ENCODE data around the gene AHCYL1. TPM values are rescaled to one million over a fixed set of nuclear protein-coding genes. Genes with fewer than 3 reads are reported as not detected.

Gene AHCYL1
- total RNA-seq, 1 experiment from 2014 or later, result 92.0 TPM

GRCh38 chr1:110047463-110047862, 62.9 kb downstream of the AHCYL1 start:
- TF ChIP-seq CEBPB (IDR thresholded peaks at IDR 0.05; ENCODE audit: low read depth) (no peak), CTCF (IDR thresholded peaks at IDR 0.05 in 2 of 3, conservative IDR thresholded peaks at IDR 0.05 in 1 of 3; ENCODE audit: borderline replicate concordance in 1 of 3, insufficient read depth in 1 of 3, low read depth in 2 of 3, low read length in 2 of 3) (peak in 2 of 3 experiments; percentile 7 to 22; a peak in 2 of 6 replicates), RAD21 (IDR thresholded peaks at IDR 0.05; ENCODE audit: low read depth) (peak; percentile 17; the same call in 1 of the 2 replicates)
- DNase-seq (ENCODE audit: low read depth, low spot score), result no peak
- no peaks in the 10 kb centered on the region for H3K9me2 ChIP-seq (ENCODE audit: insufficient read depth)
- no peaks in the 10 kb centered on the region for H4K20me1 ChIP-seq (ENCODE audit: insufficient read depth)
- no peak overlapping the region for H3K27ac ChIP-seq (ENCODE audit: low read depth, low read length)
- peaks cover 44 to 55% of the 10 kb centered on the region in 2 experiments; a peak in 3 of 4 replicates for H3K36me3 ChIP-seq (ENCODE audit: control insufficient read depth in 1 of 2, insufficient read depth in 2 of 2, low read length in 2 of 2)
- no peak overlapping the region for H3K9ac ChIP-seq (ENCODE audit: low read length)
- POLR2A ChIA-PET, result no interaction called here
- RAD21 ChIA-PET (ENCODE audit: low non-redundant PET in 1 of 2, low total read pairs in 2 of 2, uncharacterized antibody in 2 of 2, unreplicated experiment in 2 of 2), result no interaction called here
- no peaks in the 10 kb centered on the region for H3K79me2 ChIP-seq (ENCODE audit: insufficient read depth, low read length)
- CTCF ChIA-PET, result no interaction called here
- H3K4me1 ChIP-seq (ENCODE audit: control insufficient read depth in 1 of 2, insufficient read depth in 2 of 2, low read length in 2 of 2), result no peaks in the 10 kb centered on the region
- H3K4me3 ChIP-seq (replicated peaks in 1 of 2; ENCODE audit: low read depth in 1 of 2, low read length in 2 of 2), result no peak overlapping the region
- BruUV-seq (replicated peaks), result no TSS peak
- ATAC-seq, result peak; percentile 87
- H2AFZ ChIP-seq (ENCODE audit: low read depth, low read length, poor library complexity, severe bottlenecking), result no peak overlapping the region
- no peaks in the 10 kb centered on the region for H3K9me3 ChIP-seq (ENCODE audit: control insufficient read depth in 1 of 2, insufficient read depth in 1 of 2, low read depth in 1 of 2, low read length in 2 of 2)
- no peaks in the 10 kb centered on the region for H3K27me3 ChIP-seq (ENCODE audit: insufficient read depth, low read length)
- intact Hi-C loops (cut with micrococcal nuclease), result no loop called here
- no peak overlapping the region for H3K4me2 ChIP-seq (ENCODE audit: low read length)

GRCh38 chr1:110048240-110048639, 63.7 kb downstream of the AHCYL1 start:
- Histone ChIP-seq H3K4me1 (ENCODE audit: control insufficient read depth in 1 of 2, insufficient read depth in 2 of 2, low read length in 2 of 2) (no peaks in the 10 kb centered on the region), H3K27ac (ENCODE audit: low read depth, low read length) (no peak overlapping the region), H2AFZ (ENCODE audit: low read depth, low read length, poor library complexity, severe bottlenecking) (no peak overlapping the region), H3K4me2 (ENCODE audit: low read length) (no peak overlapping the region), H3K79me2 (ENCODE audit: insufficient read depth, low read length) (no peaks in the 10 kb centered on the region), H3K27me3 (ENCODE audit: insufficient read depth, low read length) (no peaks in the 10 kb centered on the region), H3K4me3 (replicated peaks in 1 of 2; ENCODE audit: low read depth in 1 of 2, low read length in 2 of 2) (no peak overlapping the region), H3K9me3 (ENCODE audit: control insufficient read depth in 1 of 2, insufficient read depth in 1 of 2, low read depth in 1 of 2, low read length in 2 of 2) (no peaks in the 10 kb centered on the region), H3K9me2 (ENCODE audit: insufficient read depth) (no peaks in the 10 kb centered on the region), H3K36me3 (ENCODE audit: control insufficient read depth in 1 of 2, insufficient read depth in 2 of 2, low read length in 2 of 2) (peaks cover 43 to 59% of the 10 kb centered on the region in 2 experiments; a peak in 3 of 4 replicates), H3K9ac (ENCODE audit: low read length) (no peak overlapping the region), H4K20me1 (ENCODE audit: insufficient read depth) (no peaks in the 10 kb centered on the region)
- DNase-seq (ENCODE audit: low read depth, low spot score) (no peak), ATAC-seq (no peak)
- CTCF ChIA-PET, result no interaction called here
- no peak for TF ChIP-seq ATF3 (IDR thresholded peaks at IDR 0.05)
- TF ChIP-seq MAX (IDR thresholded peaks at IDR 0.05), result no peak
- TF ChIP-seq EGR1 (IDR thresholded peaks at IDR 0.05; ENCODE audit: low read depth), result no peak
- no peak for TF ChIP-seq ELF1 (IDR thresholded peaks at IDR 0.05; ENCODE audit: borderline replicate concordance, low read depth)
- no peak for TF ChIP-seq JUND (IDR thresholded peaks at IDR 0.05)
- no peak for TF ChIP-seq TCF7L2 (IDR thresholded peaks at IDR 0.05; ENCODE audit: borderline replicate concordance, extremely low read depth, insufficient read depth, insufficient read length)
- TF ChIP-seq POLR2AphosphoS5 (IDR thresholded peaks at IDR 0.05; ENCODE audit: low read depth, low read length), result no peak
- TF ChIP-seq REST (IDR thresholded peaks at IDR 0.05; ENCODE audit: low read depth), result no peak
- TF ChIP-seq ZNF274 (IDR thresholded peaks at IDR 0.05; ENCODE audit: low read depth, low read length), result no peak
- TF ChIP-seq CEBPB (IDR thresholded peaks at IDR 0.05; ENCODE audit: low read depth), result no peak
- no TSS peak for BruUV-seq (replicated peaks)
- POLR2A ChIA-PET, result no interaction called here
- intact Hi-C loops (cut with micrococcal nuclease), result no loop called here
- RAD21 ChIA-PET (ENCODE audit: low non-redundant PET in 1 of 2, low total read pairs in 2 of 2, uncharacterized antibody in 2 of 2, unreplicated experiment in 2 of 2), result no interaction called here
